ENCODE data around the gene BMI1. TPM values are rescaled to one million over a fixed set of nuclear protein-coding genes. Genes with fewer than 3 reads are reported as not detected.
"Not testable (repeated sequence)": the region's sequence is repeated elsewhere in the genome, so short reads cannot be mapped to it uniquely, and the experiment has no call there.

The BMI1 gene
- total RNA-seq, 1 donor from 2014 or later, result 33.3 TPM

- no peak for DNase-seq
- intact Hi-C loops (cut with micrococcal nuclease), result no loop called here
- no peaks in the 10 kb centered on the region for H3K9me3 ChIP-seq (replicated peaks)
- no peaks in the 10 kb centered on the region for H3K36me3 ChIP-seq
- TF ChIP-seq, protein P1, sequence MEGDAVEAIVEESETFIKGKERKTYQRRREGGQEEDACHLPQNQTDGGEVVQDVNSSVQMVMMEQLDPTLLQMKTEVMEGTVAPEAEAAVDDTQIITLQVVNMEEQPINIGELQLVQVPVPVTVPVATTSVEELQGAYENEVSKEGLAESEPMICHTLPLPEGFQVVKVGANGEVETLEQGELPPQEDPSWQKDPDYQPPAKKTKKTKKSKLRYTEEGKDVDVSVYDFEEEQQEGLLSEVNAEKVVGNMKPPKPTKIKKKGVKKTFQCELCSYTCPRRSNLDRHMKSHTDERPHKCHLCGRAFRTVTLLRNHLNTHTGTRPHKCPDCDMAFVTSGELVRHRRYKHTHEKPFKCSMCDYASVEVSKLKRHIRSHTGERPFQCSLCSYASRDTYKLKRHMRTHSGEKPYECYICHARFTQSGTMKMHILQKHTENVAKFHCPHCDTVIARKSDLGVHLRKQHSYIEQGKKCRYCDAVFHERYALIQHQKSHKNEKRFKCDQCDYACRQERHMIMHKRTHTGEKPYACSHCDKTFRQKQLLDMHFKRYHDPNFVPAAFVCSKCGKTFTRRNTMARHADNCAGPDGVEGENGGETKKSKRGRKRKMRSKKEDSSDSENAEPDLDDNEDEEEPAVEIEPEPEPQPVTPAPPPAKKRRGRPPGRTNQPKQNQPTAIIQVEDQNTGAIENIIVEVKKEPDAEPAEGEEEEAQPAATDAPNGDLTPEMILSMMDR (IDR thresholded peaks at IDR 0.05; ENCODE audit: borderline replicate concordance), result no peak
- no peak overlapping the region for H3K4me3 ChIP-seq
- peaks cover 34% of the 10 kb centered on the region for H3K27me3 ChIP-seq (ENCODE audit: low read depth)
- no peak overlapping the region for H3K27ac ChIP-seq (replicated peaks)
- H3K4me1 ChIP-seq, result no peaks in the 10 kb centered on the region
These were observed 35.5 kb downstream of the BMI1 start for GRCh38 chr10:22356324-22356873.

DNA sequence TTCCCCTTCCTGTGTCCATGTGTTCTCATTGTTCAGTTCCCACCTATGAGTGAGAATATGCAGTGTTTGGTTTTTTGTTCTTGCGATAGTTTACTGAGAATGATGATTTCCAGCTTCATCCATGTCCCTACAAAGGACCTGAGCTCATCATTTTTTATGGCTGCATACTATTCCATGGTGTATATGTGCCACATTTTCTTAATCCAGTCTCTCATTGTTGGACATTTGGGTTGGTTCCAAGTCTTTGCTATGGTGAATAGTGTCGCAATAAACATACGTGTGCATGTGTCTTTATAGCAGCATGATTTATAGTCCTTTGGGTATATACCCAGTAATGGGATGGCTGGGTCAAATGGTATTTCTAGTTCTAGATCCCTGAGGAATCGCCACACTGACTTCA, 36.9 kb downstream of the BMI1 start:
- H3K27me3 ChIP-seq (ENCODE audit: low read depth), result peaks cover 31% of the 10 kb centered on the region
- H3K4me3 ChIP-seq; H3K4me1 ChIP-seq; H3K27ac ChIP-seq (replicated peaks); H3K9me3 ChIP-seq (replicated peaks); intact Hi-C loops (cut with micrococcal nuclease); H3K36me3 ChIP-seq; DNase-seq: not testable (repeated sequence)

- H3K36me3 ChIP-seq, result no peaks in the 10 kb centered on the region
- TF ChIP-seq, protein P1 (IDR thresholded peaks at IDR 0.05; ENCODE audit: borderline replicate concordance), result no peak
- DNase-seq, result no peak
- intact Hi-C loops (cut with micrococcal nuclease), result no loop called here
- no peak overlapping the region for H3K27ac ChIP-seq (replicated peaks)
- peaks cover 14% of the 10 kb centered on the region for H3K27me3 ChIP-seq (ENCODE audit: low read depth)
- no peaks in the 10 kb centered on the region for H3K4me1 ChIP-seq
- H3K9me3 ChIP-seq (replicated peaks), result no peaks in the 10 kb centered on the region
- no peak overlapping the region for H3K4me3 ChIP-seq
These were observed 42.4 kb downstream of the BMI1 start for GRCh38 chr10:22363305-22363704.

GRCh38 chr10:22364407-22365140, 43.7 kb downstream of the BMI1 start:
- no peak overlapping the region for H3K4me3 ChIP-seq
- H3K36me3 ChIP-seq, result no peaks in the 10 kb centered on the region
- DNase-seq, result no peak
- intact Hi-C loops (cut with micrococcal nuclease), result no loop called here
- no peaks in the 10 kb centered on the region for H3K4me1 ChIP-seq
- peaks cover 14% of the 10 kb centered on the region for H3K27me3 ChIP-seq (ENCODE audit: low read depth)
- H3K27ac ChIP-seq (replicated peaks), result no peak overlapping the region
- H3K9me3 ChIP-seq (replicated peaks), result no peaks in the 10 kb centered on the region
- TF ChIP-seq, protein P1 (IDR thresholded peaks at IDR 0.05; ENCODE audit: borderline replicate concordance), result no peak

GRCh38 chr10:22365233-22365632, 44.3 kb downstream of the BMI1 start:
- intact Hi-C loops (cut with micrococcal nuclease), result no loop called here
- Histone ChIP-seq H3K4me3 (no peak overlapping the region), H3K4me1 (no peaks in the 10 kb centered on the region), H3K27me3 (ENCODE audit: low read depth) (peaks cover 14% of the 10 kb centered on the region), H3K9me3 (replicated peaks) (no peaks in the 10 kb centered on the region), H3K36me3 (no peaks in the 10 kb centered on the region), H3K27ac (replicated peaks) (no peak overlapping the region)
- TF ChIP-seq, protein P1 (IDR thresholded peaks at IDR 0.05; ENCODE audit: borderline replicate concordance), result no peak
- no peak for DNase-seq

Measured in left ventricle myocardium inferior (tissue), 1 donor.